Measurements from ENCODE around the gene DIO3.

GRCh38 chr14:101571004-101571403 lies 9.7 kb downstream of the DIO3 start:
- TF ChIP-seq CTCF (IDR thresholded peaks at IDR 0.05; ENCODE audit: low read depth, low read length, poor library complexity, severe bottlenecking) (no peak), EZH2phosphoT487 (IDR thresholded peaks at IDR 0.05; ENCODE audit: borderline replicate concordance, low read length) (no peak)
